Central memory CD8-positive, alpha-beta T cell (primary cell): ENCODE measurements around the gene TARBP1.
A peak's percentile ranks its signal among the peaks of the same experiment; 100 is the strongest.
"Not testable (repeated sequence)": the region's sequence is repeated elsewhere in the genome, so short reads cannot be mapped to it uniquely, and the experiment has no call there.

Experiments
- ATAC-seq: fragments of 150-1000 bp; cut with Tn5 transposase; replicated peaks from 2 replicates; pipeline ENCODE4 v1.10.0; 2022; ENCODE audit warnings: mild to moderate bottlenecking, moderate FRiP score, moderate number of reproducible peaks; ENCODE audit not compliant: poor library complexity, severe bottlenecking; ENCODE audit errors: extremely low read depth
- DNase-seq, 2 donors: peaks; one replicate each; pipeline ENCODE4 v3.0.0; 2021; ENCODE audit warnings: low spot score in 2 of 2
- H3K27ac Mint-ChIP-seq: one replicate; pipeline ENCODE4 v1.8.0; 2022; ENCODE audit warnings: low read depth, mild to moderate bottlenecking, moderate library complexity, mixed read lengths
- H3K27me3 Mint-ChIP-seq: one replicate; pipeline ENCODE4 v1.8.0; 2022; ENCODE audit warnings: mixed read lengths
- H3K36me3 Mint-ChIP-seq: one replicate; pipeline ENCODE4 v1.8.0; 2022; ENCODE audit warnings: mild to moderate bottlenecking, moderate library complexity, mixed read lengths; ENCODE audit not compliant: insufficient read depth
- H3K4me1 Mint-ChIP-seq: one replicate; pipeline ENCODE4 v1.8.0; 2022; ENCODE audit warnings: mixed read lengths
- H3K4me3 Mint-ChIP-seq: one replicate; pipeline ENCODE4 v1.8.0; 2022; ENCODE audit warnings: mild to moderate bottlenecking, moderate library complexity, mixed read lengths
- H3K9me3 Mint-ChIP-seq: one replicate; pipeline ENCODE4 v1.8.0; 2022; ENCODE audit warnings: mixed read lengths

The TARBP1 gene, protein sequence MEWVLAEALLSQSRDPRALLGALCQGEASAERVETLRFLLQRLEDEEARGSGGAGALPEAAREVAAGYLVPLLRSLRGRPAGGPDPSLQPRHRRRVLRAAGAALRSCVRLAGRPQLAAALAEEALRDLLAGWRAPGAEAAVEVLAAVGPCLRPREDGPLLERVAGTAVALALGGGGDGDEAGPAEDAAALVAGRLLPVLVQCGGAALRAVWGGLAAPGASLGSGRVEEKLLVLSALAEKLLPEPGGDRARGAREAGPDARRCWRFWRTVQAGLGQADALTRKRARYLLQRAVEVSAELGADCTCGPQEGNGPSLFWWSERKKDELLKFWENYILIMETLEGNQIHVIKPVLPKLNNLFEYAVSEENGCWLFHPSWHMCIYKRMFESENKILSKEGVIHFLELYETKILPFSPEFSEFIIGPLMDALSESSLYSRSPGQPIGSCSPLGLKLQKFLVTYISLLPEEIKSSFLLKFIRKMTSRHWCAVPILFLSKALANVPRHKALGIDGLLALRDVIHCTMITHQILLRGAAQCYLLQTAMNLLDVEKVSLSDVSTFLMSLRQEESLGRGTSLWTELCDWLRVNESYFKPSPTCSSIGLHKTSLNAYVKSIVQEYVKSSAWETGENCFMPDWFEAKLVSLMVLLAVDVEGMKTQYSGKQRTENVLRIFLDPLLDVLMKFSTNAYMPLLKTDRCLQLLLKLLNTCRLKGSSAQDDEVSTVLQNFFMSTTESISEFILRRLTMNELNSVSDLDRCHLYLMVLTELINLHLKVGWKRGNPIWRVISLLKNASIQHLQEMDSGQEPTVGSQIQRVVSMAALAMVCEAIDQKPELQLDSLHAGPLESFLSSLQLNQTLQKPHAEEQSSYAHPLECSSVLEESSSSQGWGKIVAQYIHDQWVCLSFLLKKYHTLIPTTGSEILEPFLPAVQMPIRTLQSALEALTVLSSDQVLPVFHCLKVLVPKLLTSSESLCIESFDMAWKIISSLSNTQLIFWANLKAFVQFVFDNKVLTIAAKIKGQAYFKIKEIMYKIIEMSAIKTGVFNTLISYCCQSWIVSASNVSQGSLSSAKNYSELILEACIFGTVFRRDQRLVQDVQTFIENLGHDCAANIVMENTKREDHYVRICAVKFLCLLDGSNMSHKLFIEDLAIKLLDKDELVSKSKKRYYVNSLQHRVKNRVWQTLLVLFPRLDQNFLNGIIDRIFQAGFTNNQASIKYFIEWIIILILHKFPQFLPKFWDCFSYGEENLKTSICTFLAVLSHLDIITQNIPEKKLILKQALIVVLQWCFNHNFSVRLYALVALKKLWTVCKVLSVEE (N-terminal part only)

GRCh38 chr1:234478481-234479309 is at the start of gene TARBP1:
Gene TARBP1 (minus strand): TSS chr1:234479179. CDS start chr1:234479103, 76 bp downstream.
- DNase-seq (peak; percentile 58 to 67), ATAC-seq (peak; percentile 70)
- peak within 1 kb of the TSS; percentile 54 for H3K27ac Mint-ChIP-seq
- H3K4me3 Mint-ChIP-seq, result peak within 1 kb of the TSS; percentile 75
- no peaks in the 10 kb centered on the region for H3K9me3 Mint-ChIP-seq
- H3K4me1 Mint-ChIP-seq, result peaks cover 20% of the 10 kb centered on the region
- H3K27me3 Mint-ChIP-seq, result peaks cover 18% of the 10 kb centered on the region
- peaks cover 5% of the 10 kb centered on the region for H3K36me3 Mint-ChIP-seq

DNA sequence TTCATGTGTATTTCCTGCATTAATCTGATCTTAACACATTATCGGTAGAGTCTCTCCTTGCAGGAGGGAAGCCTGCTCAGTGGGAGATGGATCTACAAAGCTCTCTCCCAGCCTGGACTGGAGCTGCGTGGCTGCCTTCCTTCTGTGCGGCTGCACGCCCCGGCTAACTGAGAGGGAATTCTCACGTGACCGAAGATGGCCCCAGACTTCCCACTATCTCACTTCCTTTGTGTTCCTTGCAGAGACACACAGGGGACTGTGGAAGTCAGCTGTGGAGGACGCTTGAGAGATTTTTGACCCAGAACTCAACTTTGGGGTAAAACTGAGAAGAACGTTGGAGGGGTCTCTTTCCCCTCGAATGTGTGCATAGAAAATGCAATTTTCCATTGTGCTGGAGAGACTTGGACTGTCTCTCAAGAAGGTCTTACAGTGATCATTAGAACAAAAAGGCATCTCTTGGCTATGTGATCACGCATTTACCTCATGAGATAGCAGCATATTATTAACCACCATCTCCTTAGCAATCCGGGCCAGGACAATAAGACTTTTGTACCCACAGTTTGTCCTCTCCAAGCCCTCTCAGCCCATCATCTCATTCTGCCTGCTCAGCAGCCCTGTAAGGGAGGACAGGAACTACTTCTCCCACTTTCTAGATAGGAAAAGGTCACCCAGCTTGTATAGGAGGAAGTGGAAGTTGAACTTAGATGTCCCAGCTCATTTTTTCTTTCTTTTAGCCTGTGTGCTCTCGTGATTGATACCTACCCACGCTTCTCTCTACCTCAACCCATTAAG is 49.3 kb upstream of the TARBP1 start:
- no peaks in the 10 kb centered on the region for H3K9me3 Mint-ChIP-seq
- no peaks in the 10 kb centered on the region for H3K36me3 Mint-ChIP-seq
- H3K27me3 Mint-ChIP-seq, result peaks cover 62% of the 10 kb centered on the region
- DNase-seq (no peak), ATAC-seq (no peak)
- no peak overlapping the region for H3K27ac Mint-ChIP-seq
- H3K4me3 Mint-ChIP-seq, result no peak overlapping the region
- no peaks in the 10 kb centered on the region for H3K4me1 Mint-ChIP-seq

- no peaks in the 10 kb centered on the region for H3K36me3 Mint-ChIP-seq
- no peak overlapping the region for H3K27ac Mint-ChIP-seq
- ATAC-seq (no peak), DNase-seq (no peak)
- H3K4me1 Mint-ChIP-seq, result no peaks in the 10 kb centered on the region
- H3K9me3 Mint-ChIP-seq, result no peaks in the 10 kb centered on the region
- no peak overlapping the region for H3K4me3 Mint-ChIP-seq
- H3K27me3 Mint-ChIP-seq, result peaks cover 55% of the 10 kb centered on the region
Measured at GRCh38 chr1:234527346-234527745, 48.4 kb upstream of the TARBP1 start.

DNA sequence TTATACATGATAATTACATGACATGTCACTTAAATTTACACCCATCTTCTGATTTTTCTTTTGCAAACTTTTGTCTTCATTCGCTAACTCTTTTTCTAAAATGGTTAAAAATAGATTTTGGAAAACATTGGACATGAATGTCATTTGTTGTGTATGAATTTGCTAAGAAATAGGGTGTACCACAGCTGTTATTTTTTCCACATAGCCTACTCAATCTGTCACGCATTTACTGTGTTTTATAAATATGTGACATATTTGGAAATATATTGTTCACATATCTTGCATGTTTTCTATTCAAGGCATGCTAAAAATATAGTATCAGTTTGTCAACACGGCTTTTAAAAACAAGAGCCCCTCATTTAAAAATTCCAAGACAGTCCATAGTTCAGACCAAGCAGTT is 47.9 kb upstream of the TARBP1 start:
- no peak for DNase-seq
- Mint-ChIP-seq H3K27me3 (peaks cover 56% of the 10 kb centered on the region), H3K9me3 (no peaks in the 10 kb centered on the region), H3K27ac (no peak overlapping the region), H3K4me3 (no peak overlapping the region), H3K4me1 (no peaks in the 10 kb centered on the region), H3K36me3 (no peaks in the 10 kb centered on the region)
- no peak for ATAC-seq

DNA sequence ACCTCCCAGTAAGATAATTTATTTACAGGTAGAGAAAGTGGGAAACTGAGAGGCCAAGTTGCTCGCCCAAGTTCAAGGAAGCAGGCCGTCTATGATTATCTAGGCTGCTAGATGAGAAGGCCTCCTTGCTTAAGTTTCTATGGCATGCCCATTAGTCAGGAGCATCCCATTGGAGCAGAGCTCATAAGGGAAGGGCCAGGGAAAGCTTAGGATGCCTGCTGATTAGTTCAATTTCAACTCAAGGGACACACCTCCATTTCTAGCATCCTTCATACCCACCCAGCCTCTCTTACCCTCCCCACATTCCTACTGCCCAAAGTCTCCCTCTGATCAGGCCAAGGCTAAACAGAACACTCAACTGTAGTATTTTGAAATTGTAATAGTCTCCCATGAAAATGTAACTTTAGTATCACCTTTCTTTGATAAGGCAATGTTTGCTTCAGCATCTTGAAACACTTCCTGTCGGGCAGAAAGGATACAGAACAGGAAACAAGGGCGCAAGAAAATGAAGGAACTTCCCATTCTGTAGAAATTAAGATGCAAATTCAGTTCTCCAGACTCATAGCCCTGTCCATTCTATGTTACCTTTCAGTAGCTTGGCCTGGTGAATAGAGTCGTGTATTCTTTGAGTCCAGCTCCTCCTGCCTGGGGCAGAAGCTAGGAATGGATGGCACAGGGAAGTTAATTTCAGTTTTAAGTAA is 46.3 kb upstream of the TARBP1 start:
- Mint-ChIP-seq H3K36me3 (no peaks in the 10 kb centered on the region), H3K27me3 (peaks cover 54% of the 10 kb centered on the region), H3K27ac (no peak overlapping the region), H3K9me3 (no peaks in the 10 kb centered on the region), H3K4me3 (no peak overlapping the region), H3K4me1 (no peaks in the 10 kb centered on the region)
- ATAC-seq (no peak), DNase-seq (no peak)

GRCh38 chr1:234521836-234522235 is 42.9 kb upstream of the TARBP1 start:
- DNase-seq (no peak), ATAC-seq (no peak)
- Mint-ChIP-seq H3K27me3 (peaks cover 26% of the 10 kb centered on the region), H3K9me3 (no peaks in the 10 kb centered on the region), H3K4me3 (no peak overlapping the region), H3K4me1 (no peaks in the 10 kb centered on the region), H3K27ac (no peak overlapping the region), H3K36me3 (no peaks in the 10 kb centered on the region)

- Mint-ChIP-seq H3K4me1 (no peaks in the 10 kb centered on the region), H3K9me3 (no peaks in the 10 kb centered on the region), H3K27me3 (peaks cover 19% of the 10 kb centered on the region), H3K4me3 (no peak overlapping the region), H3K27ac (no peak overlapping the region), H3K36me3 (no peaks in the 10 kb centered on the region)
- DNase-seq (no peak), ATAC-seq (no peak)
Measured at GRCh38 chr1:234520908-234521817, 42.2 kb upstream of the TARBP1 start.

GRCh38 chr1:234519506-234519905 is 40.5 kb upstream of the TARBP1 start:
- no peaks in the 10 kb centered on the region for H3K36me3 Mint-ChIP-seq
- ATAC-seq (no peak), DNase-seq (no peak)
- no peak overlapping the region for H3K27ac Mint-ChIP-seq
- no peak overlapping the region for H3K4me3 Mint-ChIP-seq
- no peaks in the 10 kb centered on the region for H3K4me1 Mint-ChIP-seq
- no peaks in the 10 kb centered on the region for H3K9me3 Mint-ChIP-seq
- peaks cover 8% of the 10 kb centered on the region for H3K27me3 Mint-ChIP-seq

- ATAC-seq, result no peak
- peaks cover 8% of the 10 kb centered on the region for H3K27me3 Mint-ChIP-seq
- no peaks in the 10 kb centered on the region for H3K4me1 Mint-ChIP-seq
- H3K4me3 Mint-ChIP-seq, result no peak overlapping the region
- no peaks in the 10 kb centered on the region for H3K9me3 Mint-ChIP-seq
- no peak overlapping the region for H3K27ac Mint-ChIP-seq
- no peak for DNase-seq
- H3K36me3 Mint-ChIP-seq, result no peaks in the 10 kb centered on the region
Measured at GRCh38 chr1:234518876-234519275, 39.9 kb upstream of the TARBP1 start.

- not testable (repeated sequence) for H3K27me3 Mint-ChIP-seq, ATAC-seq, H3K36me3 Mint-ChIP-seq, H3K27ac Mint-ChIP-seq, H3K4me1 Mint-ChIP-seq, H3K9me3 Mint-ChIP-seq, DNase-seq, H3K4me3 Mint-ChIP-seq
Measured at GRCh38 chr1:234518086-234518485, 39.1 kb upstream of the TARBP1 start.
